Measurements from ENCODE around the gene RAB27A.
"Not testable (repeated sequence)": the region's sequence is repeated elsewhere in the genome, so short reads cannot be mapped to it uniquely, and the experiment has no call there.

RAB27A gene

DNA sequence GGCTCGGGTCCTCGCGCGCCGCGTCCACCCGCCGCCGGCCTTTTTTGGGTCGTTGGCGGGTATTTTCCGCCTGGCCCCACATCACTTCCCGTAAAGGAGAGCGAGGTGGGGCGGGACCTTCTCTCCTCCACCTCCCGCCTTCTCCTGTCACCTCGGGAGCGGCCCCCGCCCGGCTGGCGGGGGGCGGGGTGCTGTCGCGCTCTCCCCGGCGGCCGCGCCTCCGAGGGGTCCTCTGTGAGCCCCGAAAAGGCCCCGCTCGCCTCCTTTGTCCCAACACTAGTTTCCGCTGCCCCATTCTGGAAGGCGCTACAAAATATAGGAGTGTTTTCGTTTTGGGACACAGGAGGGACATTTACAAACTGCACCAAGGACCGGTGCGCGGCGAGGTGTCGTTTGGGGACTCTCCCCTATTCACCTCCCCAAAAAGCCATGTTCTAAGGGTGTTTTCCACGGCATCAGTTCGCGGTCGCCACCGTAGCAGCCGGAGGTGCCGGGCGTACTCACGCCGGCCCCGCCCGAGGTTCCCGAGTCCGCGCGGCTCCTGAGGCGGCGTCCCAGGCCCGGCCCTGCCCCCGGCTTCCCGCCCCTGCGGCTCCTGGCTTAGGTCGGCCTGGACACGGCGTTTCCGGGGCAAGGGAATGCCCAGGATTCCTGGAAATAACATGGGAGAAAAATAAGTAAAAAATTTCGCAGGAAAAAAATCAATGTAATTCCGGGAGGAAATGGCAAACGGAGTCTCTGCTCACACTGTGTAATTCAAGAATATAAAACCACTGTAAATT, at the start of gene RAB27A:
TSS of gene RAB27A (minus strand) at position 68 of the 782 bp plus-strand sequence. CDS start 54,879 bp downstream, outside the sequence.
- peak; percentile 87 for DNase-seq

DNA sequence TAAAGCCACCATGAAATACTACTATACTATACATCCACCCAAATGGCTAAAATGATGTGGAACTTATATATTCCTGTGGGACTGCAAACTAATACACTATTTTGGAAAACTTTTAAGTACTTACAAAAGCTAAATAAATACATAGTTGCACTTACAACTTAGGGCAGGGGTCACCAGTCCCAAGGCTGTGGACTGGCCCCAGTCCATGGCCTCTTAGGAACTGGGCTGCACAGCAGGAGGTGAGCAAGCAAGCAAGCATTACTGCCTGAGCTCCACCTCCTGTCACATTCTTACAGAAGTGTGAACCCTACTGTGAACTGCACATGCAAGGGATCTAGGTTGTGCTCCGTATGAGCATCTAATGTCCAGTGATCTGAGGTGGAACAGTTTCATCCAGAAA, 47.5 kb upstream of the RAB27A start:
- DNase-seq, result no peak

DNA sequence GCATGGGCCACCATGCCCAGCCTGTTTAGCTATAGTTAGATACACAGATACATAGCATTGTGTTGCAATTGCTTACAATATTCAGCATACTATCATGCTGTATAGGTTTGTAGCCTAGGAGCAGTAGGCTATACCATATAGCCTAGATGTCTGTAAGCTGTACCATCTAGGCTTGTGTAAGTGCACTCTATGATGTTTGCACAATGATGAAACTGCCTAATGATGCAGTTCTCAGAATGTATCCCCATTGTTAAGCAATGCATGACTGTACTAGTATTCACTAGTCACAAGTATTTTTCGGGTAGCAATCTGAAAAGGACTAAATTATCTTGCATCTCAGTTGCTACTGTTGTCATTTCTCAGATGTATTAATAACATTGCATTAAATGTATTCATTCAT, 45.4 kb upstream of the RAB27A start:
- no peak for DNase-seq

DNA sequence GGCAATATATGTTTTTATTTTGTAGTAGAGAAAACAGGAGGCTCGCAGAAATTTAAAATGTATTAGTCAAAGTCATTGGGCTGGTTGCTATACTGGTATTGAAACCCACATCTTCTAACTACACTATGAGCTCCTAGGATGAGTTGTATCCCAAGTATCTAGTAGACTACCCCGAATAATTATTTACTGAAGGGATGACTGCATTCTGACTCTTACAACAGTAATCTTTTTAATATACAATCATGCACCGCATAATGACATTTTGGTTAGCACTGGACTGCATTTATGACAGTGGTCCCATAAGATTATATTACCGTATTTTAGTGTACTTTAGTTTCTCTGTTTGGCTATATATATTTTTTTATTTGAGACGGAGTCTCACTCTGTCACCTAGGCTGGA, 44.8 kb upstream of the RAB27A start:
- no peak for DNase-seq

DNA sequence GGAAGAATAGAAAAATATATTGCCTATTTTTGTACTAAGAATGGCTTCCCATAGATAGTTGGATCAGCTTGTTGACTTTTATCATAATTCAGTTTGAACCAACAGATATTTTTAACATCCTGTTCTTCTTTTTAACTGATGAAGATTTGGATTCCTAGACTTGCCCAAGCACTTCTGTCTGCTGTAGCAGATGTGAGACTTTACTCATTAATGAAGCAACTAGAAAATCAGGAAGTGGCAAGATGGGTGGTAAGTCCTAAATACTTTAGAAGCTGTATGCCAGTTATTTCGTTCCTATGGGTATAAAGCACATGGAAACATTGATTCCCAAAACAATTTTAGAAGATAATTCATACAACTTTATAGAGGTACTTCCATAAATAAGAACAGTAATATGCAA, 37.8 kb upstream of the RAB27A start:
- DNase-seq, result no peak

DNA sequence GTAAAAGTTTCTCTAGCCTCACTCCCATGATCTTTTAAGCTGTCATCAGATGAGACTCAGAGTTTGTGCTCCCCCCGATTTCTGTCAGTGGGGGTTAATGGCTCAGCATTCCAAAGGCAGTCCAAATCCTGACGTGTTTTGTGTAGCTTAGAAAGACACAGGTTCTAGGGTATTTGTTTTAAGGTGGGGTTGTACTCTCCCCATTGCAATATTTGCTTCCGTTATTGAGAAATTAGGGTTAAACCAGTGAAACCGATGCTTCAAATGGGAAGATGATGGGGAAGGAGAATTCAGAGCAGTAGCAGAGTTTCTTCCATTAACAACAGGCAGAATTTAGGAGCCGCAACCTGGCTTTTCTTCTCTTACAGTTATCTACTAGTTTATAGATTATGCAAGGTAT, 32.9 kb upstream of the RAB27A start:
- no peak for DNase-seq

DNA sequence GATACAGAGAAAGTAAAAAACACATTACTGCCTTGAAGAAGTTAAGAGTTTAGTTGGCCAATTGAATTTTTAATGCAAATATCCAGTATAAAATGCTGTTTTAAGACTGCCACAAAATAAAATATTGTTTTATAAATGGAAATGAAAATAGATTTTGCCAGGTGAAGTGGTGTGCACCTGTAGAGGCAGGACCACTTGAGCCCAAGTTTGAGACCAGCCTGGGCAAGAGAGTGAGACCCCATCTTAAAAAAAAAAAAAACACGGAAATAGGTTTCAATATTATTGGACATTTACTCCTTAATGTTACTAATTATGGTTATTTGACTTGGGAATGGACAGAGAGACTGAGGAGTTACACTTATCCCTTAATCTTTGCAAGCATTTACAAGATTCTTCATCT, 31.4 kb upstream of the RAB27A start:
- DNase-seq, result no peak

DNA sequence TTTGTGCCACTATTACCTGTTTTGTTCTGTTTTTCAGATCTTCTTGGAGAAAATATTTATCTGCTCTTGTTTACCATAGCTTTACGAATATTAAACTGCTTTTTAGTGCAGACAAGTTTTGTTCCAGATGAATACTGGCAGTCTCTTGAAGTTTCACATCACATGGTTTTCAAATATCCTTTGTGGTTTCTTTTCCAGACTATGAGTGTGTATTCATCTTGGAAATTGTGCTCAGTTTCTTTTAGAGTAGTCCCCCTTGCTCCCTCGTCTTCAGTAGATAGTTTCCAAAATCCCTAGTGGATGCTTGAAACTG, 30.6 kb upstream of the RAB27A start:
- DNase-seq, result no peak

DNA sequence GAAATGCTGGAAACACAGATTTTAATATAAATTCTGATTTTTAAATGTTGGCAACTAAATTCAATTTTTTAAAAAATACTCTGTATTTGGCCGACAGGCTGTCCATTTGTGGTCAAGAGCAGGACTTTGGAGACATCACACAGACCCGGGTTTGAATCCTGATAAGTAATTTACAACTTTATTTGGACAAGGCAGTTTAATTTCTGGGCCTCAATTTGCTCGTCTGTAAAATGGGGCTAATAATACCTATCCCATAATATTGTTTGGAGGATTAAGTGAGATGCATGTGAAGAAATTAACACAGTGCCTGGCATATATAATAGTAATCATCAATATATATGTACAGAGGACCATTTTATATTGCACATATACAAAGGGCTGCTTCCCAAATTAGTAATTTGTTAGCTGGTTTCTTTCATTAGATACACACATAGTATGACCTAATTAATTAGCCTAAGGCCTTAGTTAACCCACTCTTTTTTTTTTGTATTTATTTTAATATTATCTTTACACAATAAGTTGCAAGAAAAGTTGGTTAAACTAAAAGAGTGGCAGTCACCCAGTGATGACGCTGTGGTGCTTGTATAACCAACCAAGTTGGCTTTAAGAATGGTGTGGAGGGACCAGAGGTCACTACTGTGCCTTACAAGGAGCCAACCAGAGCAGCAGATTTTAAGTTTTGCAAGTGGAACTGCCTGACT, 30.1 kb upstream of the RAB27A start:
- DNase-seq, result peak; percentile 49

DNA sequence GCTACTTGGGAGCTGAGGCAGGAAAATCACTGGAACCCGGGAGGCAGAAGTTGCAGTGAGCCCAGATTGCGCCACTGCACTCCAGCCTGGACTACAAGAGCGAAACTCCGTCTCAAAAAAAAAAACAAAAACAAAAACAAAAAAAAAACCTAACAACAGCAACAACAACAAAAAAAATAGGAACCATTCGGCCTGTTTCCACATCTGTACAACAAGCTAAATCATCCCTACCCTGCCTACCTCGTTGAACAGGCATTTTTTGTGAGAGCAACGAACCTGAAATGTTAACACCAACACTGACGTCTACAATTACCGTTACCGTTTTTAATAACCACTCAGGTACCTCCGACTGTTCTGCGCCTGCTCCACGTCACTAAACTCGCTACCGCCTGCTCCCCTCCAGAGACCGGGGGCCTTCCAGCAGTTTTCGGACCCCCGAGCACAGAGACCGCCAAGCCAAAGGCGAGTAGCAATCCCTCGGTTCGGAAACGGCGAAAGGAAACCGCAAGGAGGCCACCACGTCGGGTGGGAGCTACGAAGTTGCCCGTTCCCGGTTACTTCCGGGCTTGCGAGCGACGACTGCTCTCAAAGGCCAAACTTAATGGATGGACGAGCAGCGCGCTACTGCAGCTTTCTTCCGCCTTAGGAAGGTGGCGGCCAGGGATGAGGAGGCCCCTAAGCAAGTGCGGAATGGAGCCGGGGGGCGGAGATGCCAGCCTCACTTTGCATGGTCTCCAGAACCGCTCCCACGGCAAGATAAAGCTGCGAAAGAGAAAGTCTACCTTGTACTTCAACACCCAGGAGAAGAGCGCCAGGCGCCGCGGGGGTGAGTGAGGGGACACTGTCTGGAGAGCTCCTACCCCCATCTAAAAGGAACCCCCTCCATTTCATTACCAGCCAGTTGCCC, 29.2 kb upstream of the RAB27A start, which contains the start of the genes PIGB and PIGBOS1:
TSS of gene PIGB (plus strand) at position 635 of the 907 bp plus-strand sequence. CDS start at position 664, 29 bp downstream.
TSS of gene PIGBOS1 (minus strand) at position 536 of the 907 bp plus-strand sequence. CDS start 1,331 bp downstream, outside the sequence.
- peak; percentile 95 for DNase-seq

DNA sequence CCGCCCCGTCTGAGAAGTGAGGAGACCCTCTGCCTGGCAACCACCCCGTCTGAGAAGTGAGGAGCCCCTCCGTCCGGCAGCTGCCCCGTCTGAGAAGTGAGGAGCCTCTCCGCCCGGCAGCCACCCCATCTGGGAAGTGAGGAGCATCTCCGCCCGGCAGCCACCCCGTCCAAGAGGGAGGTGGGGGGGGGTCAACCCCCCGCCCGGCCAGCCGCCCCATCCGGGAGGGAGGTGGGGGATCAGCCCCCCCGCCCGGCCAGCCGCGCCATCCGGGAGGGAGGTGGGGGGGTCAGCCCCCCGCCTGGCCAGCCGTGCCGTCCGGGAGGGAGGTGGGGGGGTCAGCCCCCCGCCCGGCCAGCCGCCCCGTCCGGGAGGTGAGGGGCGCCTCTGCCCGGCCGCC, 13.2 kb upstream of the RAB27A start:
- DNase-seq, result not testable (repeated sequence)

DNA sequence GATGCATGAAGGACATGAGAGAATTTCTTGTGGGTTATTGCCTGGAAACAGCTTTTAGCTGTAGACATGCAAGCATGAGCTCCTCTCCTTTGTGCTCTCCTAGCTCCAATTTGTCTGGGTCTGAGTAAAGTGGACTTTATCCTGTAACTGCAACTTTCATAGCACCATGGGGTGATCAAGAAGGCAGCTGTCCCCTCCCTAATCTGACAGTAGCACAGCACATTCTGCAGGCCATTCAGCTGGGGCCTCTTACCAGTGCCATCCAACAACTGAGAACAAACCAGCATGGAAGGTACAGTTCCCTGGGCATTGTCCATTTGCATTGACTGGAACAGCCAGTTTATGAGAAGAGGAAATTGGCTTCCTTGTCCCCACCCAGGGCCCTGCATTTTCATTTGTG, 7.7 kb upstream of the RAB27A start:
- no peak for DNase-seq

DNA sequence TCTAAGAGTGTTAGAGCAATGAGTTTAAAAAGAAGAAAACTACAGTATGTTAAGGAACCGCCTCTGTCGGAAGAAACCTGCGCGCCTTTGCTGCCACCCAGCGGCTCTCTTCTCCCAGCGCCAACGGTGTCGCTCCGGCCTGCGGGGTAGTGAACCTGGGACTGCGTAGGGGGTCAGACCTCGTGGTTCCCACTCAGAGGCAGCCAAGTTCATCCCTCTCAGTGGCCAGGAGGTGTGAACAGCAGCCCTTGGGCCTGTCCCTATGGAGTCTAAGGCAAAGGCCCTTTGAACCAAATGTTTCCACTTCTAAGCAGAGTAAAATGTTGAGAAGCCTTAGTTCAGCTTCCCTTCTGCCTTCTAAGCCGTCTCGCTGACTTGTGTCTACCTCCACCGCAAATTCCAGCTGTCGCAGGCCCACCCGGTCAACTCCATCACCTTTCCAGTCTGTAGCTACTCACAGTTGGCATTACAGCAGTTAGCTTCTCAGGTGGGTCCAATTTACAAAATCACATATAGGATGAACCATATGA, 980 bp upstream of the RAB27A start:
- peak; percentile 89 for DNase-seq

DNA sequence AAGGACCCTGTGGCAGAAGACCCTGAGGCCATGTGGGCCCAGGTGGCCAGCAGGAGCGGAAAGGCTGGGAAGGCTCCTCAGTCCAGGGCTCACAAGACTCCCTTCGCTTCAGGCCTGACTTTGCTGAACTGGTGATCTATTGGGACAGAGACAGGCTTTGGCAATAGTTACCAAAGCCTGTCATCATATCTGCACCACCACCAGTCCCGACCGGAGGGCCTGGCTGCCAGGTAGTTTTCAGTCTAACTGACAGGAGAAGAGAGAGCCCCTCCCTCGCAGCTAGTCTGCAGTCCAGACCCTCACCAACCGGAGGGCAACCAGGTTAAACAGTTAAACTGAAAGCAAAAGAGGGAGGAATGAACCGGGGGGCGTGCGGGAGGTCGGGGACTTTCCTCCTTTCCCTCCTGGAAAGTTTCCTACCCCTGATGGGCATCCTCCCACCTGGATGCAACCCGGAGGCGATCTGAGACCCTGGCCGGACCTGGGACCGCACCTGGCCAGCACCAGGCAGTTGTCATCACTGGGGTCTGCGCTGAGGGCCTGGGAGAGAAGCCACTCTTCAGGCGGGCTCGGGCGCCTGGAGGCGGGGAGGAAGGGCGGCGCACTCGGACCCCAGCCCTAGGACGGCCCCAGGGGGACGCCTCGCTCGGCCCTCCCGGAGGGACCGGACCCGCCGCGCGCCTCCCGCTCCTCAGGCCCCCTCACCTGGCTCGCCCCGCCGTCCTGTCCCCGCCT, 435 bp downstream of the RAB27A start:
- peak; percentile 59 for DNase-seq

DNA sequence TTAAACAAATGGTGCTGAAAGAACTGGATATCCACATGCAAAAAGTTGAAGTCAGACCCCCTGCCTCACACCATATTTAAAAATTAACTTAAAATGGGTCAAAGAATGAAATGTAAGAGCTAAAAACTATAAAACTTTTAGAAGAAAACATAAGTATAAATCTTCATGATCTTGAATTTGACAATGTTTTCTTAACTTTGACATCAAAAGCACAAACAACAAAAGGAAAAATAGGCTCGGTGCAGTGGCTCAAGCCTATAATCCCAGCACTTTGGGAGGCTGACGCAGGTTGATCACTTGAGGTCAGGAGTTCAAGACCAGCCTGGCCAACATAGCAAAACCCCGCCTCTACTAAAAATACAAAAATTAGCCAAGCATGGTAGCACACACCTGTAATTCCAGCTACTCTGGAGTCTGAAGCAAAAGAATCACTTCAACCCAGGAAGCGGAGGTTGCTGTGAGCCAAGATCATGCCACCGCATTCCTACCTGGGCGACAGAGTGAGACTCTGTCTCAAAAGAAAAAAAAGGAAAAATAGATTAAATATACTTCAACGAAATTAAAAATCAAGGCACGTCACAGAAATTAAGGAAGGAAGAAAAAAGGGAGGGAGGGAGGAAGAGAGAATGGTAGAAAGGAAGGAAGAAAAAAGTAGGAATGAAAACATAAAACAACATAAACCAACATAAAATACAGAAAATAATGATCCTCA, 1.5 kb downstream of the RAB27A start:
- DNase-seq, result no peak

DNA sequence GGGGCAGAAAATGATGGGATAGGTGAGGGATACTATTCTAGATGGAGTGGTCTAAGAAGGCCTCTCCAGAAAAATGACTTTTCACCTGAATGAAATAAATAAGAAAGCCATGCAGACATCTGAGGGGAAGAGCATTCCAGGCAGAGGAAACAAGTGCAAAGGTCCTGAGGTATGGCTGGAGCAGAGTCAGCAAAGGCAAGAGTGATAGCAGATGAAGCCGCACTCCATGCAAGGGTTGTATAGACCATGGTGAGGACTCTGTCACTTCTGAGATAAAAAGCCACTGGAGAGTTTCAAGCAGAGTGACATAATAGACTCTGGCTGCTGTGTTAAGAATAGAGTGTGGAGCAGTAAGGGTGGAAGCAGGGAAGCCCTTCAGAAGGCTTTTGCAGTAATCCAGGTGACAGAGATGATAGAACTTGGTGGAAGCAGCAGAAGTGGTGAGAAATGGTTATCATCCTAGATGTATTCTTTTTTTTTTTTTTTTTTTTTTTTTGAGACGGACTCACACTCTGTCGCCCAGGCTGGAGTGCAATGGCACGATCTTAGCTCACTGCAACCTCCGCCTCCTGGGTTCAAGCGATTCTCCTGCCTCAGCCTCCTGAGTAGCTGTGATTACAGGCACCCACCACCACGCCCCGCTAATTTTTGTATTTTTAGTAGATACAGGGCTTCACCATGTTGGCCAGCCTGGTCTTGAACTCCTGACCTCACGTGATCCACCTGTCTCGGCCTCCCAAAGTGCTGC, 3.0 kb downstream of the RAB27A start:
- not testable (repeated sequence) for DNase-seq

DNA sequence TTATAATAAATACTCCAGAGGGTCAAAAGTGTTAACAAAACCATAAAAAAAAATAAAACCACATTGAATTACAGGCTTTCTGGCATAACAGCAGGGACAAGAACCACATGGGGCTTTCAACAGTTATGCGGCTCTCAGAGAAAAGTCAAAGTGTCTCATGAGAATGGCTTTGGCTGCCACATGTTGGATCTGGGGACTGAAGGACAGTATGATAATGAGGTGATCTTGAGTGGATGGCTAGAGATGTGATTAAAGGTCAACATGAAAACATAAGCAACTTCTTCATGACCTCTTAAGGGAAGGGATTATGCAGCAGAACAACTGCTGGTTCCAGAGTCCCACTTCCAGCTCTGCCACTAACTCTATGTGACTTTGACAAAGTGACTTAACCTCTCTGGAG, 5.2 kb downstream of the RAB27A start:
- DNase-seq, result no peak

DNA sequence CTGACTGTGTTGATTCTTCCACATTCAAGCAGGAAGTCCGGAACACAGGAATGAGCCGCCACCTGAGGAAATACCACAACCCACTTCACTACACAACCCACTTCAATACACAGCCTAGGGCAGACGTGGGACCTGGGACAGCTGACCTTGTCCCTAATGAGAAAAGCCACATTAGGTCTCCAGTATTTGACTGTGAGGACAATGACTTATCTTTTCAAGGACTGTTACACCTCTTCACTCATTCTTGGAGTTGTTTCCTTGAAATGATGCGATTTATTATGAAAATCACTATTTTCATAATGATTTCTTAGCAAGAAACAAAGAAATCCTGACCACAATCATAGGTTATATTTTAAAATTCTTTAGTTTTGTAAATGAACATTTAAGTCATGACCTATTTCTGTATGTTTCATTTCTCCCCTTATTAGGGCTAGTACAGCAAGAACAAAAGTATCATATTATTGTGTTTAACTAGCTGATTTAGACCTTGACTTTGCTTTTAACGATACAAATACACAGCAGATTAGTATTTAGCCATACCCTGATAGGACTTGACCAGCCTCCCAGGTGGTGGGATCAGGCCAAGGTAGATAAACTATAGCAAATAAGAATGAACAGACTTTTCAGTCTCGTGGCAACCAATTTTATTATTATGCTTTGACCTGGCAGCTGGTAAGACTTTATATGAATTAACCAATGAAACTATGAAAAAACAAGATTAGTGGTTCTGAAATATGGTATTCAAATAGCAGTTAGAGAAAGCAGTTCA, 6.0 kb downstream of the RAB27A start:
- DNase-seq, result no peak

DNA sequence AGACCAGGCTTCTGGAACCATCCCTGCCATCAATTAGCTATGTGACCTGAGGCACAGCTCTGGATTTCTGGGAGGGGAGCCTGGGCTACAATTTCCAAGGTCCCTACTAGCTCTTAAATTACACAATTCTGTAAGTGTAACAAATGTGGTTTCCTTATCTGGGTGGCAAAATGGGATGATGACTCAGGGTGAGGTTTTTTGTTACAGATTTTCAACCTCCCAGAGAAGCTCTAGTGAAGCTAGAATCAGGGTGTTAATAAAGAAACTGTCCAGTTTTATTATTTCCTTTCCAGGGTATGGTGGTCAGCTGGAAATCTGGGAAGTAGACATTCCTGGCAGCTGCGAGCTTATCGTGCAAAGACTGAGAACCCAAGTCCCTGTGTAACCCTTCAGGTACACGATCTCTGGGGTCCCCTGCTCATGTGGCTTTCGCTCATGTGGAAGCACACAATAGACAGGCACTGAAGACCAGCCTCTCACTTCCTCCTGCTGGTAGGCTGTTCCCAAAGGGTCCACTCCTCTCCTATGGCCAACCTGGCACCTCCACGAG, 7.3 kb downstream of the RAB27A start:
- no peak for DNase-seq
